Smooth muscle cell (in vitro differentiated cells): ENCODE data around the gene MYO9B. TPM values are rescaled to one million over a fixed set of nuclear protein-coding genes. Genes with fewer than 3 reads are reported as not detected.
A peak's percentile ranks its signal among the peaks of the same experiment; 100 is the strongest.

Experiments
- DNase-seq: peaks from one replicate; lab custom pipeline; 2025; ENCODE audit not compliant: unreplicated experiment; lab: John Stamatoyannopoulos, UW
- H2AFZ ChIP-seq: fragments of 200-600 bp; sonication (generic); 2 replicates; pipeline ENCODE4 v1.6.0; 2016; ENCODE audit warnings: antibody characterized with exemption, low read depth, mild to moderate bottlenecking
- H3F3A ChIP-seq: fragments of 200-600 bp; sonication (generic); 2 replicates; pipeline ENCODE4 v1.6.0; 2017; ENCODE audit warnings: antibody characterized with exemption, low read depth
- H3K27ac ChIP-seq: fragments of 200-600 bp; sonication (generic); 2 replicates; pipeline ENCODE4 v1.5.1; 2016; ENCODE audit warnings: low read depth, mild to moderate bottlenecking
- H3K27me3 ChIP-seq: fragments of 200-600 bp; sonication (generic); 2 replicates; pipeline ENCODE4 v1.6.1; 2016; ENCODE audit warnings: low read depth, mild to moderate bottlenecking
- H3K36me3 ChIP-seq: fragments of 200-600 bp; sonication (generic); 2 replicates; pipeline ENCODE4 v1.5.1; 2016; ENCODE audit warnings: low read depth
- H3K4me1 ChIP-seq: fragments of 200-600 bp; sonication (generic); 2 replicates; pipeline ENCODE4 v1.5.1; 2016; ENCODE audit warnings: low read depth
- H3K4me2 ChIP-seq: fragments of 200-600 bp; sonication (generic); 2 replicates; pipeline ENCODE4 v1.6.0; 2016; ENCODE audit warnings: mild to moderate bottlenecking
- H3K4me3 ChIP-seq: fragments of 200-600 bp; sonication (generic); 2 replicates; pipeline ENCODE4 v1.5.1; 2016; ENCODE audit warnings: mild to moderate bottlenecking
- H3K79me2 ChIP-seq: fragments of 200-600 bp; sonication (generic); 2 replicates; pipeline ENCODE4 v1.6.0; 2016; ENCODE audit warnings: low read depth, mild to moderate bottlenecking
- H3K9ac ChIP-seq: fragments of 200-600 bp; sonication (generic); 2 replicates; pipeline ENCODE4 v1.6.0; 2016; ENCODE audit warnings: low read depth
- H3K9me3 ChIP-seq: fragments of 200-600 bp; sonication (generic); replicated peaks from 2 replicates; pipeline ENCODE4 v1.5.1; 2016; ENCODE audit warnings: low read depth
- H4K20me1 ChIP-seq: fragments of 200-600 bp; sonication (generic); 2 replicates; pipeline ENCODE4 v1.6.0; 2016; ENCODE audit warnings: low read depth
- CTCF ChIP-seq: fragments of 200-600 bp; sonication (generic); IDR thresholded peaks from 2 replicates; pipeline ENCODE4 v1.5.1; 2017; ENCODE audit warnings: borderline replicate concordance, mild to moderate bottlenecking, antibody characterized with exemption; ENCODE audit not compliant: insufficient read depth, poor library complexity, severe bottlenecking
- WGBS: methylation state at CpG from one replicate; pipeline ENCODE4 v1.1.7; 2016; ENCODE audit warnings: low lambda C conversion rate; 5-methylcytosine and 5-hydroxymethylcytosine counted together
- polyA plus RNA-seq: library from polyadenylated mRNA; unstranded; fragments of >200 nt; fragmentation: Nextera tagmentation; extraction: Ambion mirVana; gene quantifications from 2 replicates; pipeline ENCODE4 v1.2.1, GENCODE V29; 2016
- total RNA-seq: library from RNA; depleted of rRNA; stranded (reverse); fragments of >200 nt; gene quantifications from 2 replicates; pipeline ENCODE4 v1.2.3, GENCODE V29; 2014

Gene MYO9B
- total and polyA plus RNA-seq, 2 experiments from 2014 or later, result 44.6 to 46.6 TPM

- Histone ChIP-seq H3K4me1 (peaks cover 25% of the 10 kb centered on the region), H3K27ac (no peak overlapping the region), H2AFZ (no peak overlapping the region), H3F3A (peaks cover 4% of the 10 kb centered on the region), H3K27me3 (no peaks in the 10 kb centered on the region), H3K4me3 (peak overlapping the region; percentile 76), H3K9me3 (no peaks in the 10 kb centered on the region), H3K79me2 (peaks cover 47% of the 10 kb centered on the region), H4K20me1 (peaks cover 28% of the 10 kb centered on the region), H3K9ac (peak overlapping the region; percentile 54), H3K36me3 (no peaks in the 10 kb centered on the region), H3K4me2 (peak overlapping the region; percentile 86)
- 49% methylated on average over 18 of the region's 18 CpGs for WGBS
- DNase-seq, result no peak
- TF ChIP-seq CTCF, result no peak
These were observed 1.5 kb upstream of the MYO9B start for GRCh38 chr19:17073869-17074633.

GRCh38 chr19:17074634-17075034 lies 943 bp upstream of the MYO9B start:
- no peak for DNase-seq
- no peaks in the 10 kb centered on the region for H3K36me3 ChIP-seq
- peak overlapping the region; percentile 69 for H2AFZ ChIP-seq
- peak overlapping the region; percentile 54 for H3K9ac ChIP-seq
- no peak for TF ChIP-seq CTCF
- H3K27ac ChIP-seq, result peak overlapping the region; percentile 63
- H3K4me2 ChIP-seq, result peak overlapping the region; percentile 86
- no peaks in the 10 kb centered on the region for H3K27me3 ChIP-seq
- no peaks in the 10 kb centered on the region for H3K9me3 ChIP-seq
- peaks cover 31% of the 10 kb centered on the region for H3K4me1 ChIP-seq
- H4K20me1 ChIP-seq, result peaks cover 32% of the 10 kb centered on the region
- 12% methylated on average over 11 of the region's 11 CpGs for WGBS
- H3F3A ChIP-seq, result peaks cover 10% of the 10 kb centered on the region
- H3K4me3 ChIP-seq, result peak overlapping the region; percentile 76
- peaks cover 50% of the 10 kb centered on the region for H3K79me2 ChIP-seq

- no peaks in the 10 kb centered on the region for H3K9me3 ChIP-seq
- peaks cover 42% of the 10 kb centered on the region for H4K20me1 ChIP-seq
- peak overlapping the region; percentile 91 for H3K9ac ChIP-seq
- peak; percentile 62 for DNase-seq
- peaks cover 18% of the 10 kb centered on the region for H3F3A ChIP-seq
- peak overlapping the region; percentile 94 for H3K4me3 ChIP-seq
- H3K4me2 ChIP-seq, result peak overlapping the region; percentile 94
- H3K79me2 ChIP-seq, result peaks cover 58% of the 10 kb centered on the region
- under 1% methylated on average over 24 of the region's 43 CpGs for WGBS
- peaks cover 31% of the 10 kb centered on the region for H3K4me1 ChIP-seq
- H3K27ac ChIP-seq, result peak overlapping the region; percentile 98
- H3K27me3 ChIP-seq, result no peaks in the 10 kb centered on the region
- TF ChIP-seq CTCF, result no peak
- H2AFZ ChIP-seq, result no peak overlapping the region
- H3K36me3 ChIP-seq, result no peaks in the 10 kb centered on the region
These were observed 426 bp downstream of the MYO9B start for GRCh38 chr19:17075864-17076542.
